ENCODE data around the gene PCGF3. TPM values are rescaled to one million over a fixed set of nuclear protein-coding genes. Genes with fewer than 3 reads are reported as not detected.

PCGF3 gene
- polyA plus RNA-seq (ENCODE audit: insufficient read length in 4 of 4), result 10 to 100 TPM; 64.9 to 76.9 (median 72.0) TPM

- DNase-seq (ENCODE audit: low read depth in 4 of 4, low spot score in 3 of 4), result peak; percentile 84 to 90 (median 89)
These were observed at the start of gene PCGF3 for GRCh38 chr4:705278-706082. TSS of gene PCGF3 (plus strand) at chr4:705832. CDS start at chr4:733681, 27,849 bp downstream.

DNA sequence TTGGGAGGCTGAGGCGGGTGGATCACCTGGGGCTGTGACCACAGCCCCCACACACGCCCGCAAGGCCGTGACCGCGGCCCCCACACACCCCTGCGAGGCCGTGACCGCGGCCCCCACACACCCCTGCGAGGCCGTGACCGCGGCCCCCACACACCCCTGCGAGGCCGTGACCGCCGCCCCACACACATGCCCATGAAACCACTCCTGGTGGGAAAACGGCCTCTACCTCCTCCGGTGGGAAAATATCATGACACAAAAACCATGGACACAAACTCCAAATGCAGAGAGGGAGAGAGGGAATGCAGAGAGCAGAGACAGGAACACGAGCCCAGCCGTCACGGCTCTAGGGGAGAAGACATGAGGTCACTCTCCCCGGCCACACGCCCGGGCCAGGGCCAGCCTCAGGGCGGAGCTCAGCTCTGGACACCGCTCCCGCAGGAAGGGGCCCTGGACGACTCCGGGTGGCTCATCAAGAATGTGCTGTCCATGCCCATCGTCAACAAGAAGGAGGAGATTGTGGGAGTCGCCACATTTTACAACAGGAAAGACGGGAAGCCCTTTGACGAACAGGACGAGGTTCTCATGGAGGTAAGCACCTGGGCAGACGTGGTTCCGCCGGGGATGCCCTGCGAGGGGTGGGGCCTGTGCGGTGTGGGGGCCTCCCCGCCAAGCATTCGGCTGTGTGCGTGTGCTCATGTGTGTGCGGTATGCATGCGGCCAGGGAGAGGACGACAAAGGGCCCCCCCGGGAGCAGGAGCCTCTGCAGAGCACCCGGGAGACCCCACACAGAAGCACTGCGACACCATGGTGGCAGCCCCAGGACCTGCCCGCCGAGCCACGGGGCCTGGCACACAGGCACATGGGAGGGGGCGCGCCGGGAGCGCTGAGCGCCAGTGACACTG, 48.9 kb upstream of the PCGF3 start:
- DNase-seq (ENCODE audit: low read depth in 4 of 4, low spot score in 3 of 4), result no peak

- DNase-seq (ENCODE audit: low read depth in 4 of 4, low spot score in 3 of 4), result no peak
These were observed 48.2 kb upstream of the PCGF3 start for GRCh38 chr4:657338-657833.

GRCh38 chr4:657834-658667, 47.6 kb upstream of the PCGF3 start:
- no peak for DNase-seq (ENCODE audit: low read depth in 4 of 4, low spot score in 3 of 4)

GRCh38 chr4:658681-659667, 46.7 kb upstream of the PCGF3 start:
- no peak for DNase-seq (ENCODE audit: low read depth in 4 of 4, low spot score in 3 of 4)

- no peak for DNase-seq (ENCODE audit: low read depth in 4 of 4, low spot score in 3 of 4)
These were observed 45.8 kb upstream of the PCGF3 start for GRCh38 chr4:659851-660250.

DNA sequence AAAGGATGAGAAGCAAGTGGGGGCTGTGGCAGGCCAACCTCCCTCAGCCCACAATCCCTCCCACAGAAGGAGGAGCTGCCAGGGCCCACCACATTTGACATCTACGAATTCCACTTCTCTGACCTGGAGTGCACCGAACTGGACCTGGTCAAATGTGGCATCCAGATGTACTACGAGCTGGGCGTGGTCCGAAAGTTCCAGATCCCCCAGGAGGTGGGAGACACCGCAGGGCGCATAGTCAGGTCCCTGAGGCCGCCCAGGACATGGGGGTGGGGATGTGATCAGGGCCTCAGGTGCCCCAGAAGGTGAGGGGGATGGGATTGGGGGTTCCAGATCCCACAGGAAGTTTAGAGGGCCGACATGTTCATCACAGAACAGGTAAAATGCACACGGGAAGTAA, 45.2 kb upstream of the PCGF3 start:
- DNase-seq (ENCODE audit: low read depth in 4 of 4, low spot score in 3 of 4), result no peak

DNA sequence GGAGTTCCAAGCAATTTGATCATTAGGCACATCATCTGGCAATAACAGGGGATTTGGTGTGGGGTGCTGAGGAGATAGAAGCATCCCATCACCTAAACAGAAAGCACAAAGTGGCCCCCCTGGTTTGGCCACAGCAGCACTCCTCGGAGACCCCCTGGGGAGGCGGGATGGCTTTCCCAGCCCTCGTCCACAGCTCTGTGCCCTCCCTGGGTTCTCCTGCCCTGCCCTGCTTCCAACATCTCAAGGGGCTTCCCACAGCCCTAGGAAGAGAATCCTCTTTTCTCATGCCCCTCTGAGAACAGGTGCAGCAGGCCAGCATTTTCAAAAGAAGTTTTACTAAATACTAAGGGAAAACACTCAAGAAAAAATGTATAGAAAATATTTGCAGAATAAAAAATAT, 44.4 kb upstream of the PCGF3 start:
- no peak for DNase-seq (ENCODE audit: low read depth in 4 of 4, low spot score in 3 of 4)

DNA sequence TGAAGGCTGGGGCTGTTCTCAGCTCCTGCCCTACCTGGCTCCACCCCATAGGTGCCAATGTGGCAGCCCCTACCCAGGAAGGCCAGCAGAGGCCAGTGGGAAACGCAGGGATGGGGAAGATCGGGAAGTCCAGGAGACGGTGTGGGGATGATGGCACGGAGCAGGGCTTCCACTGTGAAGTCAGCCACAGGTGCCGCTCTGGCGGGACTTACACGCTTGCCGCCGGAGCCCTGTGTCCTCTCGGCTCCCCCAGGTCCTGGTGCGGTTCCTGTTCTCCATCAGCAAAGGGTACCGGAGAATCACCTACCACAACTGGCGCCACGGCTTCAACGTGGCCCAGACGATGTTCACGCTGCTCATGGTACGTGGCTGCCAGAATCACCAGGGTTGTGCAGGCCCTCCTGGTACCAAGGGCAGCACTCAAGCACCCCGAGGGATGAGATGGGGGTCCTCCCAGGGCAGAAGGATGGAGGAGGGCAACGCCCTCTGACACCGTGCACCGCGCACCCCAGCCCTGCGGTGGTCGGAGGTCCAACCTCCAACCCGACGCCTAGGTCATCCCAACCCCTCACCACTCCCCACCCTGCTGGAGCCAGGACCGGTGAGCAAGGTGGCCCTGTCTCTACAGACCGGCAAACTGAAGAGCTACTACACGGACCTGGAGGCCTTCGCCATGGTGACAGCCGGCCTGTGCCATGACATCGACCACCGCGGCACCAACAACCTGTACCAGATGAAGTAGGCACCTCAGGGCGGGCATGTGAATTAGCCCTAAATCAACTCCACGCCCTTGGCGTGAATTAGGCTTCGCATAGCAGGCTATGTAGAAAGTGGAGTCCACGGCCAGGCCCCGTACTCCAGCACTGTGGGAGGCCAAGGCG, 43.5 kb upstream of the PCGF3 start:
- DNase-seq (ENCODE audit: low read depth in 4 of 4, low spot score in 3 of 4), result no peak

GRCh38 chr4:663046-663437, 42.6 kb upstream of the PCGF3 start:
- DNase-seq (ENCODE audit: low read depth in 4 of 4, low spot score in 3 of 4), result no peak

DNA sequence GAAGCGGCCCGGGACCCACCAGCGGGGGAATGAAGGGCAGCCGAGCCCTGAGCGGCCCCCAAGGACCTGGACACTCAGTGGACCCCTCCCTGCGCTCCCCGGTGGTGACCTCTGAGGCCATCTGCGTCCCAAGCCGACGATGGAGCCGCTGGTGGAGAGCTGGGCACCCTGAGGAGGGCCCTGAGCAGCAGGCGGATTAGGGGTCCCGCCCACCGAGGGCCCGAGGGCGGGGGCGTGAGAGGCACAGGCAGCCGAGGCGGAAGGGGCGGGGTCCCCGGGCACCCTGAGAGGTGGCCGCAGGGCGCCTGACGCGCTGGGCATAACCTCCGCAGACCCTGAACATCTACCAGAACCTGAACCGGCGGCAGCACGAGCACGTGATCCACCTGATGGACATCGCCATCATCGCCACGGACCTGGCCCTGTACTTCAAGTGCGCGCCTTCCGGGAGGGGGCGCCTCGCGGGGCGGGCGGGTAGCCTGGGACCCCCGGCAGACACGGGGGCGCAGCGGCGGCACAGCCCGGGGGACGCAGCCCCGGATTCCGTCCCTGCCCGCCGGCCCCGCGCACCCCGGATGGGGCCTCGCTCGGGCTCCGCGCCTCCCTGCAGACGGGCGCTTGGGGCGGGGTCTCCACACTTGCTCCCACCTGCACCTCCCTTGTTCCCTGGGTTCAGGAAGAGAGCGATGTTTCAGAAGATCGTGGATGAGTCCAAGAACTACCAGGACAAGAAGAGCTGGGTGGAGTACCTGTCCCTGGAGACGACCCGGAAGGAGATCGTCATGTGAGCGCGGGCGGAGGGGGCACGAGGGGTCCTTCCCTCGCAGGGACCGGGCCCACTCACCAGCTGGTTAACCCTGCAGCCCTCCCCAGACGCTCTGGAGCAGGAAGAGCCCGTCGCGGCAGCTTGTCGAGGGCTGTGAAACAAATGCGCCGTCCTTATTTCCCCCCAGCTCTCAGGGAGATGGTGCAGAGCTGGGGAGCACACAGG, 41.9 kb upstream of the PCGF3 start:
- peak in 2 of 4 donors; percentile 38 to 54 for DNase-seq (ENCODE audit: low read depth in 4 of 4, low spot score in 3 of 4)

GRCh38 chr4:664713-665231, 40.9 kb upstream of the PCGF3 start:
- no peak for DNase-seq (ENCODE audit: low read depth in 4 of 4, low spot score in 3 of 4)

GRCh38 chr4:665381-665750, 40.3 kb upstream of the PCGF3 start:
- no peak for DNase-seq (ENCODE audit: low read depth in 4 of 4, low spot score in 3 of 4)

DNA sequence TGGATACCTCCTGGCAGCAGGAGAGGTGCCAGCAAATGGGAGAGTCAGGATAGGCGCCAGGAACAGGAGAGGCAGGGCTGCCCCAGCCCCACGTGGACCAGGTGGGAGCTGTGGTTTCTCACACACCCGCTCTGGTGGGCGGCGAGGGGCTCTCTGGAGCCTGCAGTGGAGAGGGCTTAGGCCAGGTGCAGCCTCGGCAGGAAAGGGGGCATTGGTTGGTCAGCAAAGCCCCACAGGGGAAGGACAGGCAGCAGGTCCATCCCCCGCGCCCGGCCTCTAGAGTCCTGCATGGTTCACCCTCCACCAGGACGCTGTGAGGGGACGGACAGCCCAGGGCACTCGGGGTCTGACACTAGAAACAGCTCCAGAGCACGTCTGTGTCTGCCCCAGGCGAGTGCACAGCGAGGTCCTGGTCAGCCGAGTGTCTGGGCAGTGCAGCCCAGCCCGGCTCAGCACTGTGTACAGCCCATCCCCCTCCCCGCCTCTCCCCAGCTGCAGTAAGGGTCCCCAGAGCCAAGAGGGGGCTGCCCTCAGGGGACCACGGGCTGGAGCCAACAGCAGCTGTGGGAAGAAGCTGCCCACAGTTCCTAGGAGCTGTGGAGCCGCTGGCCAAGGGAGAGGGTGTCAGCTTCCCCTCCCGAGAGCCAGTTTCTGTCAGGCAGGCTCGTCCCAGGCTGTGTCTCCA, 39.7 kb upstream of the PCGF3 start:
- DNase-seq (ENCODE audit: low read depth in 4 of 4, low spot score in 3 of 4), result no peak

GRCh38 chr4:666436-666810, 39.2 kb upstream of the PCGF3 start:
- no peak for DNase-seq (ENCODE audit: low read depth in 4 of 4, low spot score in 3 of 4)

DNA sequence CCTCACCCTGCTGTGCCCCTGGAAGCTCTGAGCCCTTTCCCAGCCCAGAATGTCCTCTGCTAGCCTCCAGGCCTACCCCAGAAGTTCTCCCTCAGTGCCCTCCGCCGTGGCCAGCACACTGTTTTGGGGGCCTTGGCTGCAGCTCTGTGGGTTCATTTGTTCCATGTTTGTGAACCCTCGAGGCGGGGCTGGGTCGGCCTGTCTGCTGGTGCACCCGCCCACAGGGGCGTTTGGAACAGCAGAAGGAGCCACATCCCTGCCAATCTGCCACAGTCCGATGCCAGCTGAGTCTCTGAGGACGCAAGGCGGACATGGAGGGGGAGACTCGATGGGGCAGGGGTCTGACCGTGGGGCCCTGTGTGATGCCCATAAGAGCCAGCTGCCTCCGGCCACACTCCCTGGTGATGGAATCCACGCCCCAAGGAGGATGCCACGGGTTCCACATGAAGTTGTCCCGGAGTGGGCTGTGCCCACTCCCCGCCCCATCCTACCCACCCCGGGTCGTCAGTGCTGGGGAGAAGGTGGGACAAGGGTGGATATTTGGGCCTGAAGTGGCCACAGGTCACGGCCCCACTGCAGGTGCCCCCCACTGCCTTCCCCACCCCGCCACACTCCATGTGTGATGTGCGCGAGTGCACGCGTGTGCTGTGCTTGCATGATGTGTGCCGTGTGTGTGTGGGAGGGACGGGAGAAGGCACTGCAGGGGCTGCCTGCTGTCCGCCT, 38.6 kb upstream of the PCGF3 start:
- DNase-seq (ENCODE audit: low read depth in 4 of 4, low spot score in 3 of 4), result no peak

Data from right renal pelvis (tissue), 4 donors.